WI38 (cell line): ENCODE data around the gene IZUMO1.

ENCODE experiments used
- H3K4me3 ChIP-seq: 2 replicates; pipeline ENCODE4 v1.5.1; 2011; ENCODE audit warnings: low read depth, mild to moderate bottlenecking, control low read depth, low read length
- TF ChIP-seq, protein P1 (sequence below): IDR thresholded peaks from 2 replicates; pipeline ENCODE4 v1.5.1; 2012; ENCODE audit warnings: low read depth, mild to moderate bottlenecking, control low read depth, low read length

IZUMO1 gene

DNA sequence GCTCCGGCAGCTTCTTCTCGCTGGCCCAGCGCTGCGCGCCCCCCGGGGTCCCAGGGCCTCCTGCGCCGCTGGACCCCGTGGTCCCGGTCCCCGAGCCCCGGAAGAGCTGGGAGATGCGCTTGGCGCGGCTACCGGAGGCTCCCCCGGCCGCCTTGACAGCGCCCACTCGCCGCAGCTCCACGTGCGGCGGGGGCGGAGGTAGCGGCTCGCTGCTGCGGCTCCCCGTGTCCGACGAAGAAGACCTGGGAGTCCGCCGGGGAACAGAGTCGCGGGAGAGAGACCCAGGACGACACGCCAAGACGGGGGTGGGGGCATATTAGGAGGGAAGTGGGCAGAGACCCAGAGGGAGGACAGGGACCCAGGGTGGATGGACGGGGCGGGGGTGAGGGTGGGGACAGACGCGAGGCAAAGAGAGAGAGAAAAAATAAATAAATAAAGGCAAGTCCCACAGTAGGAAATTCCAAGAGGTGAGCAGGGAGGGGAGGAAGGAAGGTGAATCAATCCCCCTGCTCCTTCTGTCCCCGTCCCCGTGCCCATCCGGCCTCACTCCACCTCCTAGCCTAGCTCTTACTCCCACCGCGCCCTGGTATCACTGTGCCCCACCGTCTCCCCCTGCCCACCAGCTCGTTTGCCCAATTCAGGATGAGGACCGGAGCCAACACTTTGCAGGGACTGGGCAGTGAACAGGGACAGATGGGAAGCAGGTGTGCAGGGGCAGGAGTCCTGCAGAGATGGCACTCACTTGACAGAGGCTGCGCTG, 7.1 kb downstream of the IZUMO1 start:
- TF ChIP-seq, protein P1, sequence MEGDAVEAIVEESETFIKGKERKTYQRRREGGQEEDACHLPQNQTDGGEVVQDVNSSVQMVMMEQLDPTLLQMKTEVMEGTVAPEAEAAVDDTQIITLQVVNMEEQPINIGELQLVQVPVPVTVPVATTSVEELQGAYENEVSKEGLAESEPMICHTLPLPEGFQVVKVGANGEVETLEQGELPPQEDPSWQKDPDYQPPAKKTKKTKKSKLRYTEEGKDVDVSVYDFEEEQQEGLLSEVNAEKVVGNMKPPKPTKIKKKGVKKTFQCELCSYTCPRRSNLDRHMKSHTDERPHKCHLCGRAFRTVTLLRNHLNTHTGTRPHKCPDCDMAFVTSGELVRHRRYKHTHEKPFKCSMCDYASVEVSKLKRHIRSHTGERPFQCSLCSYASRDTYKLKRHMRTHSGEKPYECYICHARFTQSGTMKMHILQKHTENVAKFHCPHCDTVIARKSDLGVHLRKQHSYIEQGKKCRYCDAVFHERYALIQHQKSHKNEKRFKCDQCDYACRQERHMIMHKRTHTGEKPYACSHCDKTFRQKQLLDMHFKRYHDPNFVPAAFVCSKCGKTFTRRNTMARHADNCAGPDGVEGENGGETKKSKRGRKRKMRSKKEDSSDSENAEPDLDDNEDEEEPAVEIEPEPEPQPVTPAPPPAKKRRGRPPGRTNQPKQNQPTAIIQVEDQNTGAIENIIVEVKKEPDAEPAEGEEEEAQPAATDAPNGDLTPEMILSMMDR, result no peak

DNA sequence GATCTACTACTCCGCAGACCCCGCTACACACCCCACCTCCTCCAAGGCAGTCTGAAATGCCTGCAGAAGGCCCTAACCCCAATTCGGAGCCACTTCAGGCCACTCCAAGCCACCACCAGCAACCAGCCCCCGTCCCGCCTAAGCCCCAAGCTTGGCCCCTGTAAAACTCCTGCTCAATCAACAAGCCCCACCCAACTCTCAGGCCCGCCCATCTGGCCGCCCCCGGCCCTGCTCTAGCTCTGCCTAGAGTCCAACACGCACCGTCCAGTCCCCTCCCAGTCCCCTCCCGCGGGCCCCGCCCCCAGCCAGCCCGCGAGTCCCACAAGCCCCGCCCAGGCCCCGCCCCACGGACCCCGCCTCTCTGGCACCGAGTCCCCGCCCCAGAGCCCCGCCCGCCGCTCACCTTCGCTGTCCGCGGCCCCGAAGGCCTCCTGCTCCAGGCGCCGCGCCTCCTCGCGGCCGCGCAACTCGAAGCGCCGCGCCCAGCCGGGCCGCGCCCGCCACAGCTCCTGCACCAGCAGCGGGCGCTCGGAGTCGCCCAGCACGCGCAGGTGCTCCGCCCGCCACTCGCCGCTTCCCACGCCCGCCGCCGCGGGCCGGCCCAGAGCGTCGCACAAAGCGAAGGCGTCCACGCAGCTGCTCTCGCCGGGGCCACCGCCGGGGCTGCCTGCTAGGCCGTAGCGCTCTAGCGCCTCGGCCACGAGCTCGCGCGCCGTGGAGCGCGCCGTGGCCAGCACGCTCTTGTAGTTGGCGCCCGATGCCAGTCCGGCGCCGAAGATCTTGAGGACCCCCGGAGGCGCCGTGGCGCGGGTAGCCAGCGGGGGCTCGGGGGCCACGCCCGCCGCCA, 7.9 kb downstream of the IZUMO1 start:
- H3K4me3 ChIP-seq, result peak overlapping the region; percentile 43
- TF ChIP-seq, protein P1, result no peak

More for the DNA sequence above, 7.1 kb downstream of the IZUMO1 start:
- peak overlapping the region; percentile 43 for H3K4me3 ChIP-seq

DNA sequence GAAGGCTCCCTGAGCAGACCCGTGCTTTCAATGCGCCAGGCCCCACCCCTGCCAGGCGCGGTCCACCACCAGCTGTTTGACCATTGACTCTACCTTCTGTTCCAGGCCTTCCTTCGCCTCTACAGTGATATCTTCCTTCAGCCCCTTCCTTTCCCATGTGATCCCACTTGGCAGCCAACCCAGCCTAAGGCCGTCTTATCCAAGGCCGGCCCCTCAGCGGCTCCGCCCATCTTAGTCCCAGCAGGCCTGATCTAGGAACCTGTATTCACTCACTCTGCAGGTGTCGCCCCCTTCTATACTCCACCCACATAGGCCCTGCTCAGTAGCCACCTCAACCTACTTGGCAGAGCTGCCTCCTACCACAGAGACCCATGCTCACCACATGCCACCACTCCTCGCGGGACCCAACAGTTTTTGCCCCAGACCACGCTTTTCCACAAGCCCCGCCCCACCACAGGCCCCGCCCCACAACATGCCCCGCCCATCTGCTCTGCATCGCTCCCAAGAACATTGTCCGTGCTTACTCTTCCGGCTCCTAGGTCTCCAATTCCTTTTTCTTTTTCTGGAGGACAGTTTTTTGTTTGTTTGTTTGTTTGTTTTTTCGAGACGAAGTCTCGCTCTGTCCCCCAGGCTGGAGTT, 9.2 kb downstream of the IZUMO1 start:
- H3K4me3 ChIP-seq, result no peak overlapping the region
- TF ChIP-seq, protein P1, result no peak

DNA sequence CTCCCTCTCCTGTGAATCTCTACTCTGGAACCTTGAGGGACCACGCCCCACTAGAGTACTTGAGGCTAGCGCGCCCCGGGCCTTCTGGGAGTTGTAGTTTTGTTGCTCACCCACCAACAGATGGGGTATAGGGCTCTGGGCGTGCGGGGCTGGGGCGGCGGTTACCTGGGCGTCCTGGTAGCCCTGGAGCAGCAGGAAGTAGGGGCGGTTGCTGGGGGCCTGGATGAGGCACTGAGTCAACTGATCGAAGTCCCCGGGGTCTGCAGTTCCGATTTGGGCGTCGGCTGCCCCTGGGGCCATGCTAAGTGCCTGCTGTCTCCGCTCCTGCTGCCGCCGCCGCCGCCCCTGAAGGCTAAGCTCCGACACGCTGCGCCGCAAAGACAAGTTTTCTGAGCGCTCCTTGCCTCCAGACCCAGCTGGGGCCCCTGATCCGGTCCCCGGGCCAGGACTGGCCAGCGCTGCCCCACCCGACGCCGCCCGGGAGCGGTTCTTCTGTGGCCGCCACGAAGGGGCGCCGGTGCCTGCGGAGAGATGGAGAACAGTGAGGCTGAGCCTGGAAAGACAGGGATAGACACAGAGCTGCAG, 11.6 kb downstream of the IZUMO1 start:
- TF ChIP-seq, protein P1, result no peak
- H3K4me3 ChIP-seq, result no peak overlapping the region

DNA sequence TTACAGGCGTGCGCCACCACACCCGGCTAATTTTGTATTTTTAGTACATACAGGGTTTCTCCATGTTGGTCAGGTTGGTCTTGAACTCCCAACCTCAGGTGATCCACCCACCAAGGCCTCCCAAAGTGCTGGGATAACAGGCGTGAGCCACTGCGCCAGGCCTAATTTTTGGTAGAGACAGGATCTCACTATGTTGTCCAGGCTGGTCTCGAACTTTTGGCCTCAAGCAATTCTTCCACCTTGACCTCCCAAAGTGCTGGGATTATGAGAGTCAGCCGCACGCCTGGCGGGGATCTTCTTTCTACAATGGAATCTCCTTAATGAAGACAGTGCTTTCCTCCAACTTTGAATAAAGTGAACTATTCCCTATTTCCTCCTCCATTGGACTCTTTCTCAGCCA, 12.1 kb downstream of the IZUMO1 start:
- TF ChIP-seq, protein P1, result no peak
- H3K4me3 ChIP-seq, result no peak overlapping the region

DNA sequence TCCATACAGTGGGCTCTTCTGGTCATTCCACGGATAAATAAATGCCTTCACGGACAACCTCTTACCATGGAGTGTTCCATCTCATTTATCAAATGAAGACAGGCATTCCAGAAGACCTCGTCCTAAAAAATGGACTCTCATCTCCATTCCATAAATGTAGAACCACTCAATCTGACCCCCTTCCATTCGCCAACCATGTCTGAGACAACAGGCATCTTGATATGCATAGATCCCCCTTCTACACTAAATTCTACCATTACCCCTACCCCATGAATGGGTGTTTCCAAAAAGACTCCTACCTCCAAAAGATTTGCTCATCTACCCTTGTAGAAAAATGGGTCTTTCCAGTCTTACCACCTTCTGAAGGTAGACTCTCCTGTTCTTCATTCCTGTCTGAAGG, 15.3 kb downstream of the IZUMO1 start:
- TF ChIP-seq, protein P1, result no peak

More for the DNA sequence above, 15.3 kb downstream of the IZUMO1 start:
- no peak overlapping the region for H3K4me3 ChIP-seq
